HAP-1 (cell line): ENCODE data around the gene LCORL.

Experiments
- DNase-seq, 2 experiments: peaks; one replicate each; pipeline ENCODE4 v3.0.0-alpha.2; 2016 to 2020; ENCODE audit warnings: low spot score in 2 of 2
- H3K27me3 ChIP-seq: fragments of 250-450 bp; sonication (Bioruptor Pico); 2 replicates; pipeline ENCODE4 v1.5.1; 2020; ENCODE audit warnings: low read depth, mild to moderate bottlenecking, moderate library complexity
- H3K36me3 ChIP-seq: fragments of 250-450 bp; sonication (Bioruptor Pico); replicated peaks from 2 replicates; pipeline ENCODE4 v1.5.1; 2020; ENCODE audit warnings: mild to moderate bottlenecking
- H3K4me1 ChIP-seq: fragments of 250-450 bp; sonication (Bioruptor Pico); 2 replicates; pipeline ENCODE4 v1.5.1; 2020; ENCODE audit warnings: mild to moderate bottlenecking
- H3K4me3 ChIP-seq: fragments of 250-450 bp; sonication (Bioruptor Pico); 2 replicates; pipeline ENCODE4 v1.5.1; 2020; ENCODE audit warnings: mild to moderate bottlenecking, moderate library complexity
- H3K9me3 ChIP-seq: fragments of 250-450 bp; sonication (Bioruptor Pico); 2 replicates; pipeline ENCODE4 v1.5.1; 2020; ENCODE audit warnings: mild to moderate bottlenecking, moderate library complexity
- in situ Hi-C: fragments of 300-500 bp; cut with MboI; formaldehyde crosslinking; loops from 3 replicates; pipeline ENCODE4 v1.14.3; 2020; ENCODE audit warnings: low sequenced_read_pairs, inconsistent platforms, mixed read lengths

Gene LCORL

GRCh38 chr4:17997129-17997528 lies 24.4 kb downstream of the LCORL start:
- peaks cover 41% of the 10 kb centered on the region for H3K4me1 ChIP-seq
- no peaks in the 10 kb centered on the region for H3K9me3 ChIP-seq
- in situ Hi-C loops = no loop called here
- no peaks in the 10 kb centered on the region for H3K27me3 ChIP-seq
- no peaks in the 10 kb centered on the region for H3K36me3 ChIP-seq
- peak; percentile 30 to 85 for DNase-seq
- H3K4me3 ChIP-seq = no peak overlapping the region

DNA sequence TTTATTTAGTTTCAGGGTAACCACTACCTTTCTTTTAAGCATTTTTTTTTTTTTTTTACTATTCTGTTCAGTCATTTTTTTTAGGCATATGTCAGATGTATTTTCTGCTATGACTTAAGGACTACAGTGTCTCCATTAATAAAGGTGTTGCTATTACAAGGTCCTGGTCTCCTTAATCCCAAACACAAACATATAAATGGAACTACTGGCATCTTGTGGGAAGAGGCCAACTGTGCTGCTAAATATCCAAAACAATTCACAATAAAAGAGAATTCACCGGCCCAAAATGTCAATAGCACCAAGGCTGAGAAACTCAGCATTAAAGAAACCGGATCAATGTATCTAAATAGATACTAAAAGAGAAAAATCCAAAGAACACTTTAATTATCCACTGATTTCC lies 26.4 kb downstream of the LCORL start:
- Histone ChIP-seq H3K9me3 (no peaks in the 10 kb centered on the region), H3K27me3 (no peaks in the 10 kb centered on the region), H3K4me3 (no peak overlapping the region), H3K36me3 (no peaks in the 10 kb centered on the region), H3K4me1 (peaks cover 34% of the 10 kb centered on the region)
- in situ Hi-C loops = no loop called here
- peak in 1 of 2 experiments; percentile 47 for DNase-seq

- no peak overlapping the region for H3K4me3 ChIP-seq
- no peaks in the 10 kb centered on the region for H3K27me3 ChIP-seq
- H3K36me3 ChIP-seq = no peaks in the 10 kb centered on the region
- in situ Hi-C loops = no loop called here
- H3K4me1 ChIP-seq = no peaks in the 10 kb centered on the region
- no peak for DNase-seq
- peaks cover 18% of the 10 kb centered on the region for H3K9me3 ChIP-seq
These were observed 35.7 kb downstream of the LCORL start for GRCh38 chr4:17985832-17986231.

- in situ Hi-C loops = no loop called here
- H3K4me1 ChIP-seq = no peaks in the 10 kb centered on the region; the same call in 1 of the 2 replicates
- no peaks in the 10 kb centered on the region for H3K36me3 ChIP-seq
- H3K9me3 ChIP-seq = peaks cover 14% of the 10 kb centered on the region
- H3K27me3 ChIP-seq = no peaks in the 10 kb centered on the region
- H3K4me3 ChIP-seq = no peak overlapping the region
- no peak for DNase-seq
These were observed 40.5 kb downstream of the LCORL start for GRCh38 chr4:17981063-17981462.

DNA sequence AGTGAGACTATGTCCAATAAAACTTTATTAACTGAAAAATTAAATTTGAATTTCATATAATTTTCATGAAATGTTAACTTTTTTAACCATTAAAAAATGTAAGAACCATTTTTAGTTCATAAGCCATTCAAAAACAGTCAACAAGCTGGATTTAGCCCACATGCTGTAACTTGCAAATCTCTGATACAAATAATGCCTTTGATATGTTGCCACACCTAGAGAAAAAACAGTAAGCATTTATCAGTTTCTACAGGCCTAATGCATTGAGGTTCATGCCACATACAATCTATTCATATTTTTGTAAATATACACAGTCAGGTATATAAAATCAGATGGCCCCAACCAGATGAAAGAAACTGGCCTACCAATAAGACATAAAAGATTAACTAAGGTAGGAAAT lies 52.8 kb downstream of the LCORL start:
- in situ Hi-C loops = no loop called here
- Histone ChIP-seq H3K4me3 (no peak overlapping the region), H3K9me3 (no peaks in the 10 kb centered on the region), H3K27me3 (no peaks in the 10 kb centered on the region), H3K4me1 (peaks cover 5% of the 10 kb centered on the region; the same call in 1 of the 2 replicates), H3K36me3 (no peaks in the 10 kb centered on the region)
- no peak for DNase-seq

DNA sequence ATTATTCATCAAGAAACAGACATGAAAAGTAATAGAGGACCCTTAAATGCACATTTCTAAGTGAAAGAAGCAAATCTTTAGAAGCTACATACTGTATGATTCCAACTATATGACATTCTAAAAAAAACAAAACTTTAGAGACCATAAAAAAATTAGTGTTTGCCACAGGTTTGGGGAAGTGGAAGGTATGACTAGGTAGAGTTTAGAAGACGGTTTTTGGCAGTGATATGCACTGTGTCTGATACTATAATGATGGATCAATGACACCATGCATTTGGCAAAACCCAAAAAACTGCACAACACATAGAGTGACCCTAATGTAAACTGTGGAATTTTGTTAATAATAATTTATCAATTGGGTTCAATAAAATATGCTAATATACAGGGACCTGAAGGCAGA lies 54.5 kb downstream of the LCORL start:
- in situ Hi-C loops = no loop called here
- no peak overlapping the region for H3K4me3 ChIP-seq
- H3K36me3 ChIP-seq = no peaks in the 10 kb centered on the region
- peaks cover 16% of the 10 kb centered on the region for H3K4me1 ChIP-seq
- H3K9me3 ChIP-seq = no peaks in the 10 kb centered on the region
- DNase-seq = no peak
- H3K27me3 ChIP-seq = no peaks in the 10 kb centered on the region

DNA sequence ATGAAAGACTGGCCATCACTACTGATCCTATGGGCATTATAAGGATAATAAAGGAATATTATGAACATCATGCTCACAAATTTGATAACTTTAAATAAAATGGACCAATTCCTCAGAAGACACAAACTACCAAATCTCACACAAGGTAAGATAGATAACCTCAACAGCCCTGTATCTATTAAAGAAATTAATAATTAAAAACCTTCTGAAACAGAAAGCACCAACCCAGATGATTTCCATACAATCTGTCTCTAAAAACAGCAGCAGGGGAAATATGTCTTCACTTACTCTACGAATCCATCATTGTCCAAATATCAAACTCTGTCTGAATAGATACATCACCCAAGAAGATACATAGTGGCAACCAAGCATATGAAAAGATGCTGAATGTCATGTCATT lies 55.2 kb downstream of the LCORL start:
- H3K36me3 ChIP-seq = no peaks in the 10 kb centered on the region
- H3K4me1 ChIP-seq = peaks cover 24% of the 10 kb centered on the region
- H3K4me3 ChIP-seq = no peak overlapping the region
- no peak for DNase-seq
- in situ Hi-C loops = no loop called here
- H3K27me3 ChIP-seq = no peaks in the 10 kb centered on the region
- H3K9me3 ChIP-seq = no peaks in the 10 kb centered on the region

DNA sequence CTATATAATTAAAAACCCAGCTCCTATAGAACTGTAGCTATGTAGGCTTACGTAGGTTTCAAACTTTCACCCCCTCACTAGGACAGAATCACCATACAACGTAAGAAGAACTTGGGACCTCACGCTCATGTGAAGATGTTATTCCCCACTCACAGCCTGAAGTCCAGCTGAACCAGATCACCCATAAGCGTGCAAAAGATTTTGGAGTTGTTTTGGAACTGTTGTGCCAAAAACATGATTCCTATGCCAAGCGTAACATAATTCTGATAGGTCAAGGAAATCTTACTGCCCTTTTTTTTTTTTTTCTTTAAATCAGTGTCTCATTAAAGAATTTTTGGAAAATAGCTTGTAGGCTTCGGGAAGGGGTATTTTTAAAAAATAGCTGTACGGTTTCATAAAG lies 57.0 kb downstream of the LCORL start:
- H3K27me3 ChIP-seq = no peaks in the 10 kb centered on the region
- peaks cover 29% of the 10 kb centered on the region for H3K4me1 ChIP-seq
- in situ Hi-C loops = no loop called here
- H3K36me3 ChIP-seq = peaks cover 6% of the 10 kb centered on the region; the same call in 1 of the 2 replicates
- no peak for DNase-seq
- H3K4me3 ChIP-seq = no peak overlapping the region
- H3K9me3 ChIP-seq = no peaks in the 10 kb centered on the region

- Histone ChIP-seq H3K36me3 (peaks cover 6% of the 10 kb centered on the region; the same call in 1 of the 2 replicates), H3K4me3 (no peak overlapping the region), H3K9me3 (no peaks in the 10 kb centered on the region), H3K4me1 (peaks cover 41% of the 10 kb centered on the region), H3K27me3 (no peaks in the 10 kb centered on the region)
- no peak for DNase-seq
- in situ Hi-C loops = no loop called here
These were observed 59.4 kb downstream of the LCORL start for GRCh38 chr4:17962171-17962570.

- in situ Hi-C loops = no loop called here
- peaks cover 41% of the 10 kb centered on the region for H3K4me1 ChIP-seq
- no peak overlapping the region for H3K4me3 ChIP-seq
- DNase-seq = no peak
- no peaks in the 10 kb centered on the region for H3K9me3 ChIP-seq
- H3K27me3 ChIP-seq = no peaks in the 10 kb centered on the region
- peaks cover 10% of the 10 kb centered on the region for H3K36me3 ChIP-seq
These were observed 60.3 kb downstream of the LCORL start for GRCh38 chr4:17961249-17961648.

GRCh38 chr4:17958181-17958580 lies 63.4 kb downstream of the LCORL start:
- no peak for DNase-seq
- H3K4me1 ChIP-seq = peaks cover 32% of the 10 kb centered on the region
- no peaks in the 10 kb centered on the region for H3K27me3 ChIP-seq
- H3K9me3 ChIP-seq = no peaks in the 10 kb centered on the region
- in situ Hi-C loops = no loop called here
- H3K4me3 ChIP-seq = no peak overlapping the region
- H3K36me3 ChIP-seq = peaks cover 11% of the 10 kb centered on the region

DNA sequence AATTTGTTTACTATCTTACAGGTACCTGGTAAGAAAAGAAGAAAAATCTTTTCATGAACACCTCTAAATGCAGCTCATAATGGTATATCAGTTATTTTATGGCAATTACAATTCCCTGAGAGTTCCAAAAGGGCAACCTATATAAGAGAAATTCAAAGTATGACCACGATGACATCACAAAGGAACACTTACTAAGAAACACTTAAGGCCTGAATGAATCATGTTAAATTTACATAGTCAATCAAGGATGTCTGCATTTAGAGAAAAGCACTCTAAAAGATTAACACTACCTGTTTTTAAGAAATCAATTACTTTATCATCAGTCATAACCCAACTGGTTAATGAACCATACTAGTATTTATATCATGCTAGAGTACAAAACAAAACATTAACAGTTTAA lies 63.9 kb downstream of the LCORL start:
- in situ Hi-C loops = no loop called here
- no peaks in the 10 kb centered on the region for H3K9me3 ChIP-seq
- H3K36me3 ChIP-seq = peaks cover 11% of the 10 kb centered on the region
- no peak overlapping the region for H3K4me3 ChIP-seq
- no peak for DNase-seq
- no peaks in the 10 kb centered on the region for H3K27me3 ChIP-seq
- H3K4me1 ChIP-seq = peaks cover 29% of the 10 kb centered on the region

DNA sequence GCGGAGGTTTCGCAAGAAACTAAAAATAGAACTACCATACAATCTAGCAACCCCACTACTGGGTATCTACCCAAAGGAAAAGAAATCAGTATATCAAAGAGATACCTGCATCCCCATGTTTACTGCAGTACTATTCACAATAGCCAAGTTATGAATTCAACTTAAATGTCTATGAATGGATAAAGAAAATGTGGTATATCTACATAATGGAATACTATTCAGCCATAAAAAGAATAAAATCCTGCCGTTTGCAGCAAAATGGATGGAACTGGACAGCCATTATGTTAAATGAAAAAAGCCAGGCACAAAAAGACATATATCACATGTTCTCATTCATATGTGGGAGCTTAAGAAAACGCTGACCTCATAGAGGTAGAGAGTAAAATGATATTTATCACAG lies 65.3 kb downstream of the LCORL start:
- in situ Hi-C loops = no loop called here
- no peak overlapping the region for H3K4me3 ChIP-seq
- H3K4me1 ChIP-seq = peaks cover 16% of the 10 kb centered on the region
- DNase-seq = no peak
- peaks cover 11% of the 10 kb centered on the region for H3K36me3 ChIP-seq
- H3K27me3 ChIP-seq = no peaks in the 10 kb centered on the region
- H3K9me3 ChIP-seq = no peaks in the 10 kb centered on the region

DNA sequence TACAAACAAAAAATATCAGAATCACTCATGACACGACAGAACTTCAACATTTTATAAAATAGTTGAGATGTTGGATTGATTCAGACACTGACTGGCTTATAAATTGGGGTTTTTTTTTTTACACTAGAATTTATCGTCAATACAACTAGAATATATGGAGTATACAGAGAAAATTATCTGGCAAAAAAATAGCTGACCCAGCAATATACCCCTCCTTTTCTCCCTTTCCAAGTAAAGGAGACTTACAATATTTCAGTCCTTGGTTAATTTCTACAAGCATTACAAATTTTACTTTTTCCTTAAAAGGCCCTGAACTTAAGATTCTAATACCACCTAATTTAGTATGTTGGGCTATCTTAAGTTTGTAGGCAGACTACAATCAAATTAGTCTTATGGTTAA lies 76.3 kb downstream of the LCORL start:
- in situ Hi-C loops = no loop called here
- no peak for DNase-seq

DNA sequence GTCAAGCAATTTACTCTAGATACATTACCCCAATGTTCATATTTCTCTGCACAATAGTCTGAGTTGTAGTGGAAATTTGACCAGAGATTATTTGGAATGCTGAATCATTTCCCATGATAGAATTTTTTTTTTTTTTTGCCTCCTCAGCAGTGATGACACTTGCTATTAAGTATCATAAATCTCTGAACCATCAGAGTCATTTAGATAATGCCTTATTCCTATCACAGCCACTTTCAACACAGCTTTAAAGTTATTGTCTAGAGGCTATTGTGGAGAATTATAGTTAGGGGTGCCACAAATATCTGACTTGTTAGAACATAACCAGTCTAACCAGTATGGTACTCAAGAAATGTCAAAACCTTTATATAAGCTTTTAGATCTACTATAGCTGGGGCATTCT lies 79.8 kb downstream of the LCORL start:
- H3K4me3 ChIP-seq = no peak overlapping the region
- no peaks in the 10 kb centered on the region for H3K4me1 ChIP-seq
- no peaks in the 10 kb centered on the region for H3K27me3 ChIP-seq
- in situ Hi-C loops = no loop called here
- DNase-seq = no peak
- no peaks in the 10 kb centered on the region for H3K36me3 ChIP-seq
- H3K9me3 ChIP-seq = no peaks in the 10 kb centered on the region

More for the DNA sequence above, 76.3 kb downstream of the LCORL start:
- Histone ChIP-seq H3K9me3 (no peaks in the 10 kb centered on the region), H3K27me3 (no peaks in the 10 kb centered on the region), H3K36me3 (no peaks in the 10 kb centered on the region), H3K4me3 (no peak overlapping the region), H3K4me1 (no peaks in the 10 kb centered on the region)
